Measurements from ENCODE around the gene METTL26. TPM values are rescaled to one million over a fixed set of nuclear protein-coding genes. Genes with fewer than 3 reads are reported as not detected.
A peak's percentile ranks its signal among the peaks of the same experiment; 100 is the strongest.

The METTL26 gene
- total and polyA plus RNA-seq, 9 of the 15 experiments (the other 6 are each of a cell fraction or from before 2014, with no cell fraction given), result 7.3 to 262 (median 80.9) TPM

- TF ChIP-seq SNIP1 (IDR thresholded peaks at IDR 0.05; ENCODE audit: low read depth) (no peak), ELF4 (CRISPR knock-in tag; IDR thresholded peaks at IDR 0.05) (no peak), MYC (IDR thresholded peaks at IDR 0.05; ENCODE audit: low read depth, low read length) (peak; percentile 90), MYC (CRISPR knock-in tag; IDR thresholded peaks at IDR 0.05; ENCODE audit: borderline replicate concordance, low read depth) (no peak), YBX1 (IDR thresholded peaks at IDR 0.05) (no peak), ZNF398 (CRISPR knock-in tag; IDR thresholded peaks at IDR 0.05) (no peak), MXD1 (CRISPR knock-in tag; IDR thresholded peaks at IDR 0.05; ENCODE audit: borderline replicate concordance, poor library complexity, severe bottlenecking) (no peak), ZNF324 (CRISPR knock-in tag; IDR thresholded peaks at IDR 0.05) (no peak), ZNF561 (CRISPR knock-in tag; conservative IDR thresholded peaks at IDR 0.05) (no peak), CBX2 (IDR thresholded peaks at IDR 0.05; ENCODE audit: insufficient read depth, low read length, poor library complexity, severe bottlenecking) (no peak), E2F8 (IDR thresholded peaks at IDR 0.05; ENCODE audit: low read depth, partially characterized antibody) (no peak), ZNF408 (CRISPR knock-in tag; IDR thresholded peaks at IDR 0.05; ENCODE audit: low read depth) (no peak), CXXC5 (CRISPR knock-in tag; IDR thresholded peaks at IDR 0.05) (peak; percentile 78), MCM5 (IDR thresholded peaks at IDR 0.05; ENCODE audit: low read depth) (no peak), ZNF140 (CRISPR knock-in tag; IDR thresholded peaks at IDR 0.05) (no peak), ZZZ3 (IDR thresholded peaks at IDR 0.05) (no peak), DMBX1 (CRISPR knock-in tag; IDR thresholded peaks at IDR 0.05; ENCODE audit: borderline replicate concordance) (no peak), CTBP1 (IDR thresholded peaks at IDR 0.05; ENCODE audit: borderline replicate concordance) (no peak; the same call in 1 of the 2 replicates), NR0B1 (IDR thresholded peaks at IDR 0.05; ENCODE audit: partially characterized antibody) (no peak), EP300 (IDR thresholded peaks at IDR 0.05; ENCODE audit: low read length) (no peak), ZFX (CRISPR knock-in tag; IDR thresholded peaks at IDR 0.05) (peak; percentile 72), IRF1 (CRISPR knock-in tag; IDR thresholded peaks at IDR 0.05; ENCODE audit: borderline replicate concordance) (no peak)
These were observed 45.8 kb upstream of the METTL26 start (continued) for GRCh38 chr16:681746-682427.
